Left lung (tissue), 10 donors: ENCODE results near the gene GMFB. TPM values are rescaled to one million over a fixed set of nuclear protein-coding genes. Genes with fewer than 3 reads are reported as not detected.
A peak's percentile ranks its signal among the peaks of the same experiment; 100 is the strongest.

ENCODE experiments used
- ATAC-seq: fragments of 200-7000 bp; cut with Tn5 transposase; one replicate; pipeline ENCODE4 v1.9.1; 2020; ENCODE audit warnings: moderate library complexity
- DNase-seq, 4 donors: peaks; one replicate each; pipeline ENCODE4 v3.0.0-alpha.2; 2013 to 2020
- H3K27ac ChIP-seq, 2 donors: fragments of 200-600 bp; sonication (generic) in 1 of 2; one replicate each; pipeline versions ENCODE4 v1.5.0 to v1.8.0; 2020 to 2021
- H3K27me3 ChIP-seq, 2 donors: fragments of 200-600 bp; sonication (generic) in 1 of 2; one replicate each; pipeline versions ENCODE4 v1.5.0 to v1.8.0; 2020 to 2021
- H3K36me3 ChIP-seq, 2 donors: fragments of 200-600 bp; sonication (generic) in 1 of 2; one replicate each; pipeline versions ENCODE4 v1.5.0 to v1.8.0; 2020 to 2021
- H3K4me1 ChIP-seq, 2 donors: fragments of 200-600 bp; one replicate each; pipeline ENCODE4 v1.8.0; 2021
- H3K4me3 ChIP-seq, 2 donors: fragments of 200-600 bp; sonication (generic) in 1 of 2; one replicate each; pipeline versions ENCODE4 v1.5.0 to v1.8.0; 2020 to 2021; ENCODE audit warnings: mild to moderate bottlenecking in 1 of 2
- H3K9me3 ChIP-seq, 2 donors: fragments of 200-600 bp; sonication (generic) in 1 of 2; one replicate each; pipeline versions ENCODE4 v1.5.0 to v1.8.0; 2020 to 2021
- intact Hi-C, 2 donors: fragments of 100-400 bp; cut with DNase I; formaldehyde crosslinking; loops; one replicate each; pipeline versions ENCODE4 v1.11.2 to v1.14.2; 2022
- polyA plus RNA-seq, 6 donors: library from polyadenylated mRNA; unstranded; fragments of 120-200 nt; gene quantifications; one replicate each; pipeline ENCODE4 v1.2.1, GENCODE V29; 2013; ENCODE audit not compliant: insufficient read length in 6 of 6
- total RNA-seq, 2 donors: library from RNA; stranded (reverse); fragmentation: NEBNext Ultra II Directional; extraction: Animal tissue kit (Norgen Biotek cat#: 25700); gene quantifications; one replicate each; pipeline ENCODE4 v1.2.1, GENCODE V29; 2021
- TF ChIP-seq, protein P1 (sequence below), 2 donors: fragments of 200-600 bp; sonication (generic) in 1 of 2; IDR thresholded peaks; one replicate each; pipeline versions ENCODE4 v1.5.0 to v1.8.0; 2021; ENCODE audit warnings: antibody characterized with exemption in 2 of 2
- donor health status: DM: no; HTN: yes; CAD: no.
- donor health status: DM: no; HTN: no; CAD: no.

Gene GMFB
- total and polyA plus RNA-seq, 8 donors, result 54.8 to 73.9 (median 70.4) TPM

DNA sequence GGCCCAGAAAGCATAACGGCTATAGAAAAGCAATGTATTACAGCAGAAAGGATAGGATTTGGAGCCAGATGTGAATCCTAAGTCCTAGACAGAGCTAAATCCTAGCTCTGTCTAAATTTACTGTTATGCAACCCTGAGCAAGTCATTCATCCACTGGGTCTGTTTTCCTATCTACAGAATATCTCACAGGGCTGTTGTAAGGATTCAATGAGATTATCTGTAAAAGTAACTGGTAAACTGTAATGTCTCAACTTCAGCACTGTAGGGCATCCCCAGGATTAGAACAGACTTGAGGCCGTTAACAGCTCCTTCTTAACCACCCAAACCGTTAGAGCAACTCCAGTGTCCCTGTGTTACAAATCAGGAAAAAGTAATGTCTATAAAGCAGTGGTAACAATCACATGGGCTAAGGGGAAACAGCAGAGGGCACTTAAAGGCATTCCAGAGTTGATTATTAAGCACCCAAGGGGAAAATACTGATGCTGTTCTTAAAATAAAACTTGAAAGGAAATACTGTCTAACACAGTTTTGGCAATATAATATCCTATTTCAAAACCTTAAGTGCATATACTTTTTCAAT, 10.1 kb downstream of the GMFB start:
- ATAC-seq, result peak; percentile 82
- Histone ChIP-seq H3K27me3 (no peaks in the 10 kb centered on the region), H3K36me3 (peaks cover 0 to 47% of the 10 kb centered on the region in 2 donors), H3K27ac (no peak overlapping the region), H3K9me3 (no peaks in the 10 kb centered on the region), H3K4me1 (peaks cover 3 to 22% of the 10 kb centered on the region in 2 donors), H3K4me3 (no peak overlapping the region)
- intact Hi-C loops, result no loop called here
- DNase-seq, result no peak
- TF ChIP-seq, protein P1, sequence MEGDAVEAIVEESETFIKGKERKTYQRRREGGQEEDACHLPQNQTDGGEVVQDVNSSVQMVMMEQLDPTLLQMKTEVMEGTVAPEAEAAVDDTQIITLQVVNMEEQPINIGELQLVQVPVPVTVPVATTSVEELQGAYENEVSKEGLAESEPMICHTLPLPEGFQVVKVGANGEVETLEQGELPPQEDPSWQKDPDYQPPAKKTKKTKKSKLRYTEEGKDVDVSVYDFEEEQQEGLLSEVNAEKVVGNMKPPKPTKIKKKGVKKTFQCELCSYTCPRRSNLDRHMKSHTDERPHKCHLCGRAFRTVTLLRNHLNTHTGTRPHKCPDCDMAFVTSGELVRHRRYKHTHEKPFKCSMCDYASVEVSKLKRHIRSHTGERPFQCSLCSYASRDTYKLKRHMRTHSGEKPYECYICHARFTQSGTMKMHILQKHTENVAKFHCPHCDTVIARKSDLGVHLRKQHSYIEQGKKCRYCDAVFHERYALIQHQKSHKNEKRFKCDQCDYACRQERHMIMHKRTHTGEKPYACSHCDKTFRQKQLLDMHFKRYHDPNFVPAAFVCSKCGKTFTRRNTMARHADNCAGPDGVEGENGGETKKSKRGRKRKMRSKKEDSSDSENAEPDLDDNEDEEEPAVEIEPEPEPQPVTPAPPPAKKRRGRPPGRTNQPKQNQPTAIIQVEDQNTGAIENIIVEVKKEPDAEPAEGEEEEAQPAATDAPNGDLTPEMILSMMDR (IDR thresholded peaks at IDR 0.05), result no peak

DNA sequence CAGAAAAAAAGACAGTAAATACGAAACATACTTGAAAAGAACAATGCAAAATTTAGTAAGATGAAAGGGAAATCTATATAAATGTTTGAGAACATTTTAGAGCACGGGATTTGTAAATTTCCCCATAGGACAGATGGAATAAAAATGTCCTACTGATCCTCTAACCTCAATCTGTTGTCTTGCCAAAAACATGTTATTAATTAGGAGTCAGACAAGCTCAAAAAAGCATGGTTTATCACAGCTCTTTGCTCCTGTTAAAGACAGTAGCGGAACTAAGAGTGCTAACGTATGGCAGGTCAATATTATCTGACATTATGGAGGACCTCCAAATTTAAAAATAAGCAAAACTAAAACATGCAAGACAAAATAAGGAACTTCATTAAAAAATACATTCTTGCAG, 12.9 kb downstream of the GMFB start:
- DNase-seq, result no peak
- Histone ChIP-seq H3K9me3 (no peaks in the 10 kb centered on the region), H3K4me3 (no peak overlapping the region), H3K4me1 (peaks cover 3 to 12% of the 10 kb centered on the region in 2 donors), H3K27ac (no peak overlapping the region), H3K27me3 (no peaks in the 10 kb centered on the region), H3K36me3 (peaks cover 0 to 31% of the 10 kb centered on the region in 2 donors)
- TF ChIP-seq, protein P1 (IDR thresholded peaks at IDR 0.05), result no peak
- intact Hi-C loops, result no loop called here
- ATAC-seq, result no peak

DNA sequence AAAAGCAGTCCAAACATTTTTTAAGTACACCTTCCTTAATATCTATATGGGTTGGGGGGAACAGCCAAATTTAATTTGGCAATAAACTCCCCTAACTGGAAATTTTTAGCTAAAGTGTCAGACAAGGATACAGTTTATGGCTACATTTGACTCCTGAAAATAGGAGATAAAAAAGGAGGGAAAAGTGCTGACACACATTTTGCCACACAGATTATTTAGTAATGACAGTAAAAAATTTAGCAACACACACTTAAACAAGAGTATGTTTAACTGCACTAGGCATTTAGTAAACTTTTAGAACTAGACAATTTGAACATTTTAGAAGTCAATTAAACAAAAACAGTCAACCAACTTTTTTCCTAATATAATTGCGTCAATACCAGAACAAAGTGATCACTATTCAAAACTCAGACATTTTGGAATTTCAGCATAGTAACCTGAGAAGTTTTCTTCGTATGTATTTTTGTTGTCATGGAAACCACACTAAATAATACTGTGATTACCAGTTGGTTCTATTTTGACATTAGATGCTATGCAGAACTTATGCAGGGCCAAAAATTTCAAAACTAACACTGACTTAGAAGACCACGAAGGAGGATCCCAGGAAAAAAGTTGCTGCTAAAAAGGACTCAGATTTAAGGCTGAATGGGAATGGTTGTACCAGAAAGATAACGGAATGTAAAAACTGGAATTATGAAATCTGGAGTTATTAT, 13.4 kb downstream of the GMFB start:
- Histone ChIP-seq H3K9me3 (no peaks in the 10 kb centered on the region), H3K4me3 (no peak overlapping the region), H3K27ac (no peak overlapping the region), H3K36me3 (peaks cover 0 to 28% of the 10 kb centered on the region in 2 donors), H3K4me1 (peaks cover 3 to 12% of the 10 kb centered on the region in 2 donors), H3K27me3 (no peaks in the 10 kb centered on the region)
- DNase-seq, result peak in 1 of 4 donors; percentile 19
- no peak for ATAC-seq
- intact Hi-C loops, result no loop called here
- TF ChIP-seq, protein P1 (IDR thresholded peaks at IDR 0.05), result no peak

DNA sequence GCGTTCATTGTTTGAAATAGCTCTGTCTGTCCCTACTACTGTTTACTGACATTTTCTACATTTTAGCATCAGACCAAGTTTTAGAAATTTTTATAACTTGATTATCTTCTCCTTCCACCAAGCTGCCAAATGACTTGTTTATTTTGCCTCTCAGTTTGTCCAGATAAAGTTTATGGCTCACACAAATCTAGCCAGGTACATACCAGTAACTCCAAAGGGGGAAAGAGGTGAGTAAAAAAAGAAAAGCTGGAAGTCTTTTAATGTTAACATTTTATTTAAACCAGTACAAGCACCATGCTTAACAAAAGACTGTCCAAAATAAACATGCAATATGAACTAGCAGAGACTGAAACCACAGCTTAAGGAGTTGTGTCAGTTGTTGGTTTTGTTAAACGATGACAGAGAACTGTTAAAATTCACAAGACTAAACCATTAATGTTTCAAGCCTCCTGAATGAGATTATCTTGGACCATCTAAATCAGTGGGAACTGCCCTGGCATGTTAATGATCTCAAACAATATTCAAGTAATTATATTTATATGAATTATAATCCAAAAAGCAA, 14.5 kb downstream of the GMFB start:
- ATAC-seq (peak; percentile 9), DNase-seq (no peak)
- Histone ChIP-seq H3K9me3 (no peaks in the 10 kb centered on the region), H3K36me3 (peaks cover 0 to 28% of the 10 kb centered on the region in 2 donors), H3K4me3 (no peak overlapping the region), H3K4me1 (peaks cover 3 to 12% of the 10 kb centered on the region in 2 donors), H3K27me3 (no peaks in the 10 kb centered on the region), H3K27ac (no peak overlapping the region)
- TF ChIP-seq, protein P1 (IDR thresholded peaks at IDR 0.05), result no peak
- intact Hi-C loops, result no loop called here

DNA sequence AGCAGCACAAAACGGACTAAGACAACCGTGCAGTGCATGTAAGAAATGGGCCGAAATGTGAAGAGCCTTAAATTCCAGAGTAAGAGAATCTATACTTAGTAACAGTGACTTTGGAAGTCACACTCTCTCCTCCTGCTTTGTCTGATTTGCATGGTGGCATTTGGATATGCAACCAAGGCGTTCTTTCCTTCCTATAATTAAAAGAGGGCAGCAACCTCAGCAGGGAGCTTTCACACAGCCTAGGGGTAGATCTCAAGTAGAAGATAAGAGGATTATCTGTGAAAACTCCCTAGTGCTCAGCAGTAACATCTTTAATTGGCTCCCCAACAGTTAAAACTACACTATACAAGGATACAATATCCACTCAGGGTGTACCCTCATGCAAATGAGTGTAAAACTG, 16.5 kb downstream of the GMFB start:
- TF ChIP-seq, protein P1 (IDR thresholded peaks at IDR 0.05), result no peak
- Histone ChIP-seq H3K4me3 (no peak overlapping the region), H3K36me3 (peaks cover 0 to 17% of the 10 kb centered on the region in 2 donors), H3K4me1 (peaks cover 3 to 12% of the 10 kb centered on the region in 2 donors), H3K9me3 (peaks cover 0 to 8% of the 10 kb centered on the region in 2 donors), H3K27me3 (no peaks in the 10 kb centered on the region), H3K27ac (no peak overlapping the region)
- intact Hi-C loops, result no loop called here
- no peak for DNase-seq
- no peak for ATAC-seq
